DLD1 (cell line): ENCODE measurements around the gene ELK3.

ENCODE experiments used
- in situ Hi-C: cut with HindIII; loops from 2 replicates; pipeline ENCODE4 v1.10.0; 2017; ENCODE audit warnings: low sequenced_read_pairs

ELK3 gene

DNA sequence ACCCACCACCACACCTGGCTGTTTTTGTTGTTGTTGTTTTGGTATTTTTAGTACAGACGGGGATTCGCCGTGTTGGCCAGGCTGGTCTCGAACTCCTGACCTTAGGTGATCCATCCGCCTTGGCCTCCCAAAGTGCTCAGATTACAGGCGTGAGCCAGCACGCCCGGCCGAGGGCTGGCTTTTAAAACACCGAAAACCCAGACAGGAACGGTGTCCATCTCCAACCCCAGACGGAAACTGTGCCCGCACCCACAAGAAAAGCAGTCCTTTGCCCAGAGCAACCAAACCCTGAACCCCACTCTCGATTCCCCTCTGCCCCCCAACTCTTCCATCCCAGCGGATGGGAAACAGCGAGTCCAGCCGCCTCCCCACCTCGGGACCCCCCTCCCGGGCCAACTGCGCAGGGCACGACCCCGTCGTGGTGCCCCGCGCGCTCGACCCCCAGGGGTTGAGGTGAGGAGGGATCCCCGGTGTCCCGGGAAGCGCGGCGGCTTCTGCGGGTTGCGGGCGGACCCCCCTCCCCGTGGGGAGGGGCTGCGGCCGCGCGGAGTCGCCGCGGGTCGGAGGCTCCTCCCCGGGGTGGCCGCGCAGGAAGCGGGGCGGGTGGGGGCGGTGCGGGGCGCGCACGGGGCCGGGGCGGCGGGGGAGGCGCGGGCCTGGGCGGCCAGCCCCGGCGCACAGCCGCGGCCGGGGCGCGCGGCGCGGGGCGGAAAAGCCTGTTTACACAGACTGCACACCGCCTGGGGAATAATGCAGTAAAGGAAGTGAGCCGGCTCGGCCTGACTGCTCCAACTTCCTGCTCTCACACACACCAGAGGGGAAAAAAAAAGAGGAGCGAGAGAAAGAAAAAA lies at the start of gene ELK3:
Gene ELK3 (plus strand): TSS at position 651 of the 851 bp plus-strand sequence.
- in situ Hi-C loops = no loop called here

DNA sequence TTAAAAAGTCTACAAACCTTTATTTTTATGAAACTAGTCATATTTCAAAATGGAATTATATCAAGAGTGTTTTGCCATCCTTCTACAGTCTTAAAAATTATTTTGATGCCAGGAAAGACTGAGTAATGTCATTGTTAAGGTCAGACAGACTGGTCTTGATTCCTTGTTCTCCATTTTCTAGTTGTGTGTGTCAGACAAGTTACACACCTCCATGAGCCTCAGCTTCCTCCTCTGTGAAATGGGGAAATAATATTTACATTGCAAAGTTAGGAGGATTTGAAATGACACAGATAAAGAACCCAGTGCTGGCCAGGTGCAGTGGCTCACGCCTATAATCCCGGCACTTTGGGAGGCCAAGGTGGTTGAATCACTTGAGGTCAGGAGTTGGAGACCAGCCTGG lies 47.4 kb upstream of the ELK3 start:
- in situ Hi-C loops = no loop called here

DNA sequence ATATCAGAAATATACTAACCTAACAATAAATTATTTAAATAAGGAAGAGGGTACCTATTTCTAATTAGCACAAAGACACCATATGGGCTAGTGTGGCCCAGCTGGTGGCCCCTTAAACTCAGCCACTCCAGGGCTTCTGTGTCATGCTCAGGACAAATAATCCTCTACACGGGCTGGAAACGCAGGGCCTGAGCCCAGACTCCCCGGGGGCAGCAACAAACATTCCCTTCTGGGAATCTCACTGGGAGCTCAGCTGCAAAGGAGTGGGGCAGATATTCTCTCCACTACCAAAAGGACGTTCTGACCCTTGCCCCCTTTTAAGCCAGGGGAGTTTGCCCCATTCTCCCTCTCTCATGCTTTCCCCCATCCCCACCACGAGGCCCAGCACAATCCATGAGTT lies 43.7 kb upstream of the ELK3 start:
- in situ Hi-C loops = no loop called here

DNA sequence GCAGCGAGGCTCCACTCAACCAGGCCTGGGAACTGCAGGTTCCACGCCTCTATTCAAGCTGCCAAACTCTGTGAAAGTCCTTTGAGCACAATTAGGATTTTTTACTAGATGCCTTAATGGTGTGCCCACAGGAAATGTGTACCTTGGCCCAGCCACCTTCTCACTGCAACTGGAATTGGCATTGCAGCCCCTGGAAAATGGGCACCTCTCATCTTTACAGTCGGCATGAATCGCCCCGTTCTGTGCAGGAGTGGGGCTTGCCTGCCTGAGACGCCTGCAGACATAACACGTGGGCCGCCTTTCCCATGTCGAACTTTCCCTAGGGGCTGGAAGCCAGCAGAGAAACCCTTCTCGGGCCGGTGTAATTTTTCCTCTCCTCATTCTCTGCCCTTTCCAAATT lies 42.0 kb upstream of the ELK3 start:
- in situ Hi-C loops = no loop called here

DNA sequence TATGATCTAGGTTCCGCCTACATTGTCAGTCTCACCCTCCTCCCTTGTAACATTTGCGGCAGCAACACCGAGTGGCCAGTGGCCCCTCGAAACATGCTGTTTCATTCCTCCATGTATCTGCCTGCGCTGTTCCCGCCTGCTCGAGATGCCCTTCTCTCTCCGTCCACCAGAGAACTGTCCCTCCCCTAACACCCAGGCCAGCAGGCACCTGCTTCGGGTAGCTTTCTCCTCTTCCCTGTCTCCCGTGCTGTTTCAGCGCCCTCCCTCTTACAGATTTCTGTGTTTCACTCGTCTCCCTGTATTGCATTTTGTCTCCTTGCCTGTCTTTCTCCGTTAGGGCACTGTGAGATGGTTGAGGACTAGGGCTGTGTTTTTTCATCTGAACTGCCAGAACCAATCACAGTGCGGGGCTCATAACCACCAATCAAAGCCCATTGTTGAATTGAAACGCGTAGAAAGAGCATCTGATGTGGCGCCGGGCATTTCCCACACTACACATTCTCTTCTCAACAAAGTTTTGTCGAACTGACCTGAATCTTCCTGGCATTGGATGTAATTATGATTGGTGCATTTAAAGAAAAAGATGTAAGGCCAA lies 40.9 kb upstream of the ELK3 start:
- in situ Hi-C loops = no loop called here

DNA sequence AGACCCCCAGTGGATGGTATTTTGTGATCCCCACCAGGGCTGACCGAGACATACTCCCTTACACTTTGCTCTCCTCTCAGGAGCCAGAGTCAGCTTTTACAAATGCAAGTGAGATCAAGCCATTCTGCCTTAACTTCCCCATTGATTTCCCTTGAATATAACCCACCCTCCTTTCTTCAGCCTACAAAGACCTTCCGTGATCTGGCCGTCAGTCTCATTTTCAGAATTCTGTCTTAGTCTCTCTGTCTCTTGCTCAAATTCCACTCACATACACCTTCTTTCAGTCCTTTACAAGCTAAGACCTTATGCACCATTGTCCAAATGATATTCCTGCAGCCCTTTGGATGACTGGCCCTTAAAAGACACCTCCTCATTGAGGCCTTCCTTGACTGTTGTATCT lies 39.0 kb upstream of the ELK3 start:
- in situ Hi-C loops = no loop called here

DNA sequence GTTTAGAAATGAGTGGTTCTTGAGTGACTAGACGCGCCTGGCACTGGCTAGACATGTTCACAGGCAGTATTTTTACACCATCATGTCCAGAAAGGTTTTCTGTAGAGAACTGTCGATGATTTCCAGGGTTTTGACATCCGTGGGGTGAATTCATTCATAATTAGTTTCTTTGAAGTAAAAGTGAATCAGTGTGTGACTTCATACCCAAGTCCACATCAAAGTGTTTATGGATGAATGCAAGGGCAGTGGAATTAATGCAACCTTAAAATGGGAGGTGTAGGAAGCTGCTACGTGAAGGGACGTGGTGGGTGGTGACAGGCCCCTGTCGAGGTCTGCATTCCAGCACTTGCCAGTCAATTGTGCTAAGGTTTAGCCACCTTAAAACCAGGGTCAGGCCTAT lies 38.4 kb upstream of the ELK3 start:
- in situ Hi-C loops = no loop called here

DNA sequence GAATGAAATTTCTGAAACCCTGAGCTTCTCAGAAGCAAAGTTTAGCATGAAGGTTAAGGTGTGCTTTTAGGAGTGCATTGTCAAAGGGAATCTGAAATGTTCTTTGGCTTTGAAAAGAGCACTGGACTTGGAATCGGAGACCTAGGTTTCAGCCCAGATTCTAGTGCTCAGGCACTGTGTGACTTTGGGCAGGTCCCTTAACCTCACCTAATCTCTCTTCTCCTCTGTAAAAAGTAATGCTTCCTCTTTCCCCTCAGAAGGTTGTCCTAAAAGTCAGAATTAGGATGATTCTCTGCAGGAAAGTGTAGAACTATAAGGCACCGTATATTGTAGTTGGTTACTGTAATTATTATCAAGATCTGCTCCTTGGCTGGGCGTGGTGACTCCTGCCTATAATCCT lies 38.0 kb upstream of the ELK3 start:
- in situ Hi-C loops = no loop called here

DNA sequence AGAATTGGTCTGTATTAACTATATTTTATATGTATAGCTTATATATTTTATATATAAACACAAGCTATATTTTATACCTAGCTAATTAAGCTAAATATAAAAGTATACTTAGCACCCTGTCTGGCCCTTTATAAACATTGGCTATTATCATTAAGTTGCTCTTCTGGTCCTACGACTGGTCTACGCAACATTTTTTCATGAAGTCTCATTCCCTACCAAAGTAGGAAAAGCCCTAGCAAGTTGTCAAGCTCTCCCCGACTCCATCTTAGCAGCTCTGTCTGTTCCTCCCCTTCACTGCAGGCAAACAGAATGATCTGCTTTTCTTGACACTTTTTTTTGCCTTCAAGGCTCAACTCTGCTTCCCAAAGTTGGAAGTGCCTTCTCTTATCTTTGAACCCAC lies 36.7 kb upstream of the ELK3 start:
- in situ Hi-C loops = no loop called here

DNA sequence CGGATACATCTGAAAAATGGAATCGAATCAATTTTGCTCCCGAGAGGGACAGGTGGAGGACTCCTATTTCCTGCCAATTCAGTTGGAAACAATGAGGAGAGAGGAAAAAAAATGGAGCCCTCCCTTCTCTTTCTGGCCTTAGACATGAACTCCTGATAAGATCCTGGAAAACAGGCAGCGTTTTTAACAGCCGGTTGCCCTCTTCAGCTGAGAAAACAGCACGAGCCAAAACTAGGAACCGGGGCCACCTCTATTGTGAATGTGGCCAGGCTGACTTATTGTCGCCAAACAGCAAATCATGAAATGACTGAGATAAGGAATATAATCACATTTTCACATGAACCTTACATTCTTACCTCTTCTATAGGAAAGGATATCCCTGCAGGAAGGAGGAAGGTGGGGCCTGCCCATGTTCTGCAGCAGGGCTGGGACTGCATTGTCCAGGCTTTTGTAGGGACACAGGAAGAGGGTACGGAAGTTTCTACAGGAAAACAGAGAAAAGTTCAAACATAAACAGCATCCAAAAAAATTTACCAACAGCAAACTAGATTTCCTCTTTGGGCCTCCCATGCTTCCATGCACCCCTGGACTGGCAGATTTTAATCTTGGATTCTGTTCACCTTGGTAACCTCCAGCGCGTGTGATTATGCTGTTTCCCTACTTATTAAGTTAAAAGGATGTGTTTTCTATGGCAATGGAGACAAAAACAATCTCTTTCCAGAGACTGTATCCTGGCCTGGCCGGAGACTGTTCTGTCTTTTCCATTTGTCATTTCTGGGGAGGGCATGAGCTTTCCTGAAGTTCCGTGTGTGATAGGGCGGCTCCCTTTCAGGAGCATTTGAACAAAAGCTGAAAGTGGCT lies 29.0 kb upstream of the ELK3 start:
- in situ Hi-C loops = loop anchor here (5.0 kb wide), 1 partner anchor 48 kb away; no protein-coding TSS in a partner anchor

DNA sequence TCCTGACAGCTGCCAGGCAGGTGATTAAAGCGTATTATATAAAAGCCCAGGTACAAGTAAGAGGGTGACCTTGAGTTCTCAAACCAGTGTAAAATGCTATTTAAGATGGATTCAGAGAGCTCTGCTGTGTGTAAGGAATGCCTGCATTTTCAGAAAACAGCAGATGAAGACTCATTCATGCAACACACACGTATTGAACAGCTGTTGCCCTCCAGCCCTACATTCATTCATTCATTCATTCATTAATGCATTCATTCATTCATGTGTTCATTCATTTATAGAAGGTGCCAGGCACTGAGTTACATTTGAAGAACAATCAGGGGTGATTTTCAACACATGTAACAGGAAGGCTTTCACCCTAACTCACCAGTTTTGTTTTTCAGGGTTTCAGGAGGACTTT lies 27.4 kb upstream of the ELK3 start:
- in situ Hi-C loops = no loop called here

DNA sequence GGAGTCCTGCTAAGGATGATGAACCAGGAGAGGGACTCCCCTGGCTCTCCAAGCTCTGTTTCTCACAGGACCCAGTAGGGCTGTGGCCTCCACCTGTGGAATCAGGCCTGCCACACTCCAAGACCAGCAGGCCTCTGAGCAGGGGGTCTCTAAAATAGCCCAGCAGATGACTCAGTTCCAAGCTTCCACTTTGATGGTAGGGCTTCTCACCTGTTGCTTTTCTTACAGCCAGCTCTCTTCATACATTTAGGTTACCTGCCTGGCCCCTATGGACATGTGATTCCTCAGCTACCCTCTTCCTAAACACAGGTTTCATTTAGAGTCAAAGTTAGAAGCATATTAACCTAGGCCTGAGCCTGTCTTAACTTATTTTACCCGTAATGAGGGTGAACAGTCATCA lies 26.7 kb upstream of the ELK3 start:
- in situ Hi-C loops = no loop called here

DNA sequence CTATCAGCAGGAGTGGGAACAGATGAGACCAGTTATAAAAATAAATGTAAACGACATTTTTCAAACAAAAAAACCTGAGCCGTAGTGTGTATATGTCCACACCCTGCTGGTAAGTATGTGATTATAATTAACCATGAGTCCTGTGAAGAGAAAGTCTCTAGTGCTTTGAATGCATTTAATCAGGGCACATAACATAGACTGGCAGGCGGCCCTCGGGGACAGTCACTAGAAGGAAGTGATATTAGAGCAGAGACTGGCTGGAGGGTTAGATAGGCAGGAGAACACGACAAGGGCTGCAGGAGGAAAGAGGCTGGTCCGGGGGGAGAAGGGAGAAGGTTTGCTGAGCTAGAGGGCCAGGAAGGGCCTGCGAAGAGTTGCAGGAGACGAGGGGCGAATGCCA lies 23.8 kb upstream of the ELK3 start:
- in situ Hi-C loops = no loop called here

DNA sequence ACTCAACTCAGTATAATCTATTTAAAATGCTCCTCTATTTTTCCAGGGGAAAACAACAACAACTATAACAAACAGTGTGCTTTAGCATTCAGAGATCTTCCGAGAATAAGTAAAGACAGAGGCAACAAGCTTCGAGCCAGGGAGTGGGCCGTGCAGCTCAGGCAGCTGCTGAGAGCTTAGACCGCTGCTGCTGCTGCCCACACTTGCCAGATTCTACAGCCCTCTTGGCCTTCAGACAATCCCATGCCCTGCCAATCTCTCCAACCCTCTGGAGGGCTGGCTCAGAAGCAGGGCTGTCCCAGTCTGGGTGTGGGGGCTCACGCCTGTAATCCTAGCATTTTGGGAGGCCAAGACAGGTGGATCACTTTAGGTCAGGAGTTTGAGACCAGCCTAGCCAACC lies 23.4 kb upstream of the ELK3 start:
- in situ Hi-C loops = no loop called here

DNA sequence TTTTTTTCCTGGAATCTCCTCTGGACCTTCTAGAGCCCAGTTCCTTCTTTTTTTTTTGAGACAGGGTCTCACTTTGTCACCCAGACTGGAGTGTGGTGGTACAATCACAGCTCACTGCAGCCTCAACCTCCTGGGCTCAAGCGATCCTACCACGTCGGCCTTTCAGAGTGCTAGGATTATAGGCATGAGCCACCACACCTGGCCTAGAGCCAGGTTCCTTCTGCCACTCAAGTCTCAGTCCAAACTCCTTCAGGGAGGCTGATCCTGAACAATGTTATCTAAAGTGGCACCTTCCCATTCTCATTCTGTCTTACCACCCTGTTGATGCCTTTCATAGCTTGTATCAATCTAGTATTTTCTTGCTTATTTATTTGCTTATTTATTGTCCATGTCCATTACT lies 22.3 kb upstream of the ELK3 start:
- in situ Hi-C loops = no loop called here

DNA sequence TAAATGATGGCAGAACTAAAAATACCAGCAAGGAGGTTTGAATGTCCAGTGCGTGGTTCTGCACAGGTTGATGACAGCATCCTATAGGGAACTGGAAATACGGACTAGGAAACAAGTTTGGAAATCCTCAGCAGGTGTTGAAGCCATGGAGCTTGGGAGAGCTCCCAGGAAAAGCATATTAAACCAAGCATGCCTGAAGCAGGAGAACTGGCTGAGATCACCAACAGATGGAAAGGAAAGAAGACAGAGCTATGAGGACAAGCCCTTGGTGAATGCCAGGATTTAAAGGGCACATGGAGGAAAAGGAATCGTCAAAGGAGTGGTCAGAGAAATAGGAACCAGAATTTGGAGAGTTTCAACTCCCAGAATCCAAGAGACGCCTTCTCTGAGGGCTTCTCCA lies 21.2 kb upstream of the ELK3 start:
- in situ Hi-C loops = no loop called here

DNA sequence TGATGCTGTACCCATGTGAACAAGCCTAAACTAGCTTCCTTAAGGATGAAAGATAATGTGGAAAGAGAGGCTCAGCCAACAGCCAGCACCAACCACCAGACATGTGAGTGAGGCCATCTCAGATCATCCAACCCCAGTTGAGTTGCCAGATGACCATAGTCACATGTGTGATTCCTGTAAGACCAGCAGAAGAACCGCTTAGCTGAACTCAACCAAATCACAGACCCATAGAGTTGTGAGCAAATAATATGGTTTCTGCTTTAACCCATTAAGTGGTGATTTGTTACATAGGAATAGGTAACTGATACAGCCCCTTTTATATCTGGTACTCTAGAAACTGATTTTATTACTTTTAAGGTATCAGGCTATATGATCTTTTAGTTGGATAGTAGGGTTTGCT lies 17.6 kb upstream of the ELK3 start:
- in situ Hi-C loops = no loop called here

DNA sequence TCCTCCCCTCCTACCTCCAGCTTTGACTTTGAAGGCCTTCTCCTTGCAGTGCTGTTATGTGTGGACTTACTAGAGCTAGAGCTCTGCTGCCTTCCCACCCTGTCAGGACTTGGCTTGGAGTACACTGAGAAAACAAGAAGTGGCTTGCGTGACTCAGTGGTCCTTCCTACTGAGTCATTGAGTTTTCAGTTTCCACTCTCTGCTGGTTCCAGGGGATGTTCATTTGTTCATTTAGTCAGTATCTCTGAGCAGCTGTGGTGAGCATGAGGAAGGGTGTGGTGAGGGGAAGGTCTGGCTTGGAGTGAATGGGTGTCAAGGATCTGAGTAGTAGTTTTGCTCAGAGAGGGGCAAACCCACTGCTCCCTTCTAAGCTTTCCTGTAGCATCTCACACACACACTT lies 17.2 kb upstream of the ELK3 start:
- in situ Hi-C loops = no loop called here

DNA sequence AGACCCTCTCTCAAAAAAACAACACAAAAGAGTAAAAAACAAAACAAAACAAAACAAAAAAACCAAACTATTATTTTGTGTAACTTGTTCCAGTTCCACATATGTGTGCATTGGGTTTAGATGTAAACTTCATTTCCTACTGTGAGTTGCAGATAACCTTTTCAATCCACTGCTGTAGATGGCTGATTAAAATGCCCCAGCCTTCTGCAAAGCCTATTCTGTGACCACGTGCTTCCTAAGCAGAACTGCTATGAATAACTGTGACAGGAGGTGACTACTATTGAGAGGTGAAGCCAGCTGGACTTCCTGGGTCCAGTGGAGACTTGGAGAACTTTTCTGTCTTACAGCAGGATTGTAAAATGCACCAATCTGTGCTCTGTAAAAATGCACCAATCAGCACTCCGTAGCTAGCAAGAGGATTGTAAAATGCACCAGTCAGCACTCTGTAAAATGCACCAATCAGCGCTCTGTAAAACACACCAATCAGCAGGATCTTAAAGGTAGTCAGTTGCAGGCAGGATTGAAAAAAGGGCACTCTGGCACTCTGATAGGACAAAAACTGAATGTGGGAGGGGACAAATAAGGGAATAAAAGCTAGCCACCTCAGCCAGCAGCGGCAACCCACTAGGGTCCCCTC lies 10.3 kb upstream of the ELK3 start:
- in situ Hi-C loops = no loop called here

DNA sequence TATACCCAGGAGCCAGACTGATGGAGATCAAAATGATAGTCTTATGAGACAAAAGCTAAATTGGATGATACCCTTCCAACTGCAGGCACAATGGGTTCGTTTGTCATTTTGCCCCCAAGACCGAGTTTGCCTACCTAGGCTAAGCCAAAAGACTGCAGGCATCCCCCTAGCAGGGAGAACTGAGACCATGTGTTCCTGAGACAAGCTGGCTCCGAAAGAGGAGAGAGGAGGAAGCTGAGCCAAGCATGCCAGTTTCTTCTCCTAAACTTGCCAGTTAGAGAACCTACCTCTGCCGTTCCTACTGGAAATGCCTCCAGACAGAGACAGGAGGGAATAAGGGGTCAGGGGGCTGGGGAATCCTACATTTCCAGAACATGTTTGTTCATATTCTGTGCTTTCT lies 8.3 kb upstream of the ELK3 start:
- in situ Hi-C loops = no loop called here

DNA sequence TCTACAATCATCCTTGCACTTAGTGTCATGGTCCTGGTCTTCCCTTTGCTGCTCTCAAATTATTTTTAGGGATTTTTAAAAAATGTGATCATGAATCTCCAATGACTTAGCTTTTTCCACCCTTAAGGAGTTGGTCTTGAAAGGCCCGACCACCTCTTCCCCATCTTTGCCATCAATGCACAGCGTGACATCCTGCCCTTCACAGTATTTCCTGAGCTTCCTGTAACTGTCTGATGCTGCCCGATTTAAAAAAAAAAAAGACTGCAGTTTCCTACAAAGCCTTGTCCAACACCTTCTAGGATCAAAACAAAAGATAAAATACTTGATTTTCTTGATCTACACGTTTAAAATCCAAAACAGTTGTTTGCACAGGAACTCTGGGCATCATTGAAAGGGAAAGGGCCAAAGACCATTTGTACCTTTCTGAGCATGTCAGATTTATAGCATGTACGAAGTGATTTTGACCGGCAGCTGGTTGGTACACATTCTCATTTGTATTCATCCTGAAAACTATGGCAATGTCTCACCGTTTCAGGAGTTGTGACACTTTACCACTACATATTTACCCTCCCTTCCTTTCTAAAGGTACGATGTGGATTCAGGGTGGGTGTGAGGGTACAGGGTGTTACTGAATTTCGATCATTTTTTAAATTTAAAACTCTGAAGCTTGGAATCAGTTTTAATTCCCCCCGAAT lies 7.4 kb upstream of the ELK3 start:
- in situ Hi-C loops = no loop called here
